SK-N-SH treated with all-trans-retinoic acid at 6 μM for 48 hours (cell line): ENCODE data around the gene AJUBA.

ENCODE experiments used
- ATAC-seq: fragments of 200-7000 bp; cut with Tn5 transposase; 3 replicates; pipeline ENCODE4 v1.9.1; 2020; ENCODE audit warnings: mild to moderate bottlenecking, moderate library complexity
- BACH2 ChIP-seq: fragments of 250-450 bp; sonication (Bioruptor Pico); IDR thresholded peaks from 2 replicates; pipeline ENCODE4 v1.9.0; 2021; ENCODE audit warnings: mild to moderate bottlenecking, borderline replicate concordance
- ESRRG ChIP-seq: fragments of 250-450 bp; sonication (Bioruptor Pico); IDR thresholded peaks from 2 replicates; pipeline ENCODE4 v1.6.1; 2021; ENCODE audit warnings: mild to moderate bottlenecking
- GLIS3 ChIP-seq: fragments of 250-450 bp; sonication (Bioruptor Pico); IDR thresholded peaks from 2 replicates; pipeline ENCODE4 v1.5.0; 2020; ENCODE audit warnings: mild to moderate bottlenecking, moderate library complexity
- ISL1 ChIP-seq: fragments of 250-450 bp; sonication (Bioruptor Pico); IDR thresholded peaks from 2 replicates; pipeline ENCODE4 v2.1.2; 2022; ENCODE audit warnings: mild to moderate bottlenecking, moderate library complexity
- OSR1 ChIP-seq: fragments of 250-450 bp; sonication (Bioruptor Pico); IDR thresholded peaks from 2 replicates; pipeline ENCODE4 v1.8.0; 2022; ENCODE audit warnings: moderate library complexity, mild to moderate bottlenecking, inconsistent platforms
- PPARA ChIP-seq: fragments of 250-450 bp; sonication (Bioruptor Pico); IDR thresholded peaks from 2 replicates; pipeline ENCODE4 v1.5.0; 2020; ENCODE audit warnings: mild to moderate bottlenecking, borderline replicate concordance
- RARB ChIP-seq: fragments of 250-450 bp; sonication (Bioruptor Pico); IDR thresholded peaks from 2 replicates; pipeline ENCODE4 v1.8.0; 2021; ENCODE audit warnings: mild to moderate bottlenecking, moderate library complexity
- TCF4 ChIP-seq: fragments of 250-450 bp; sonication (Bioruptor Pico); IDR thresholded peaks from 2 replicates; pipeline ENCODE4 v1.8.0; 2021; ENCODE audit warnings: mild to moderate bottlenecking, moderate library complexity, borderline replicate concordance
- ZC3H10 ChIP-seq: fragments of 250-450 bp; sonication (Bioruptor Pico); IDR thresholded peaks from 2 replicates; pipeline ENCODE4 v1.5.1; 2021; ENCODE audit warnings: mild to moderate bottlenecking, moderate library complexity
- ZNF70 ChIP-seq: fragments of 450-650 bp; formaldehyde crosslinking; IDR thresholded peaks from 2 replicates; pipeline ENCODE4 v1.5.0; 2020; ENCODE audit warnings: mild to moderate bottlenecking, moderate library complexity
- ZNF8 ChIP-seq: fragments of 450-650 bp; formaldehyde crosslinking; IDR thresholded peaks from 2 replicates; pipeline ENCODE4 v1.5.0; 2020; ENCODE audit warnings: mild to moderate bottlenecking, moderate library complexity
- TF ChIP-seq, protein P1 (sequence below): fragments of 250-450 bp; sonication (Bioruptor Pico); IDR thresholded peaks from 2 replicates; pipeline ENCODE4 v1.5.1; 2020; ENCODE audit warnings: low read depth, mild to moderate bottlenecking, moderate library complexity
- TF ChIP-seq, protein P2 (sequence below): fragments of 250-450 bp; sonication (Bioruptor Pico); IDR thresholded peaks from 2 replicates; pipeline ENCODE4 v1.5.1; 2021; ENCODE audit warnings: mild to moderate bottlenecking, moderate library complexity
- TF ChIP-seq, protein P3 (sequence below): fragments of 250-450 bp; sonication (Bioruptor Pico); IDR thresholded peaks from 2 replicates; pipeline ENCODE4 v1.5.0; 2020; ENCODE audit warnings: mild to moderate bottlenecking, moderate library complexity
- TF ChIP-seq, protein P4 (sequence below): fragments of 250-450 bp; sonication (Bioruptor Pico); IDR thresholded peaks from 2 replicates; pipeline ENCODE4 v1.8.0; 2020; ENCODE audit warnings: mild to moderate bottlenecking, moderate library complexity, borderline replicate concordance
- TF ChIP-seq, protein P5 (sequence below): fragments of 250-450 bp; sonication (Bioruptor Pico); IDR thresholded peaks from 2 replicates; pipeline ENCODE4 v1.8.0; 2021; ENCODE audit warnings: low read depth, mild to moderate bottlenecking, moderate library complexity, borderline replicate concordance

The AJUBA gene

DNA sequence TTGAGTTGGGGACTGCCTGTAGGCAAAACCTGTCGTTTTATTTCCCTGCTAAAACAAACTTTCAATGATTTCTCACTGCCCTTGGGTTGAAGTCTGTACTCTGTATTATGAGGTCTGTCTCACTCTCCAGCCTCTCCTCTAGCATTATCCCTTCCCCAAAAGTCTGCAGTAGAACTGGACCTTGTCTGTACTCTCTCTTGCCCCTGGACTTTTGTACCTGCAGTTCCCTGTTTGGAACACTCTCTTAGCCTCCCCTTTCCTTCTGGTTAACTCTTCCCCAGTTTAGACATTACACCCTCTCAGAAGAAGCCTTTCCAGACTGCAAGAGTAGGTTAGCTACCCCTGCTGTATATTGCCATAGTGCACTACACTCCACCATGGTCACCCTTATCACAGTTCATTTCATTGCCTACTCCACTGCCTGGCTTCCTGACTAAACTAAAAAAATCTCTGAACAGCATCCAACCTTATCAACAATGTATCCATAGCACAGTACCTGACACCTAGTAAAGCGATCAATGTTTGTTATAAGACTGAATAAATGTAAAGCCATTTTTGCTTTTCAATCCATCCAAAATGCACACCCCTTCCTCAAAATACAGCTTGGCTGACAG lies 3.6 kb upstream of the AJUBA start (continued):
- TF ChIP-seq, protein P1, sequence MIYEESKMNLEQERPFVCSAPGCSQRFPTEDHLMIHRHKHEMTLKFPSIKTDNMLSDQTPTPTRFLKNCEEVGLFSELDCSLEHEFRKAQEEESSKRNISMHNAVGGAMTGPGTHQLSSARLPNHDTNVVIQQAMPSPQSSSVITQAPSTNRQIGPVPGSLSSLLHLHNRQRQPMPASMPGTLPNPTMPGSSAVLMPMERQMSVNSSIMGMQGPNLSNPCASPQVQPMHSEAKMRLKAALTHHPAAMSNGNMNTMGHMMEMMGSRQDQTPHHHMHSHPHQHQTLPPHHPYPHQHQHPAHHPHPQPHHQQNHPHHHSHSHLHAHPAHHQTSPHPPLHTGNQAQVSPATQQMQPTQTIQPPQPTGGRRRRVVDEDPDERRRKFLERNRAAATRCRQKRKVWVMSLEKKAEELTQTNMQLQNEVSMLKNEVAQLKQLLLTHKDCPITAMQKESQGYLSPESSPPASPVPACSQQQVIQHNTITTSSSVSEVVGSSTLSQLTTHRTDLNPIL (CRISPR knock-in tag): no peak

DNA sequence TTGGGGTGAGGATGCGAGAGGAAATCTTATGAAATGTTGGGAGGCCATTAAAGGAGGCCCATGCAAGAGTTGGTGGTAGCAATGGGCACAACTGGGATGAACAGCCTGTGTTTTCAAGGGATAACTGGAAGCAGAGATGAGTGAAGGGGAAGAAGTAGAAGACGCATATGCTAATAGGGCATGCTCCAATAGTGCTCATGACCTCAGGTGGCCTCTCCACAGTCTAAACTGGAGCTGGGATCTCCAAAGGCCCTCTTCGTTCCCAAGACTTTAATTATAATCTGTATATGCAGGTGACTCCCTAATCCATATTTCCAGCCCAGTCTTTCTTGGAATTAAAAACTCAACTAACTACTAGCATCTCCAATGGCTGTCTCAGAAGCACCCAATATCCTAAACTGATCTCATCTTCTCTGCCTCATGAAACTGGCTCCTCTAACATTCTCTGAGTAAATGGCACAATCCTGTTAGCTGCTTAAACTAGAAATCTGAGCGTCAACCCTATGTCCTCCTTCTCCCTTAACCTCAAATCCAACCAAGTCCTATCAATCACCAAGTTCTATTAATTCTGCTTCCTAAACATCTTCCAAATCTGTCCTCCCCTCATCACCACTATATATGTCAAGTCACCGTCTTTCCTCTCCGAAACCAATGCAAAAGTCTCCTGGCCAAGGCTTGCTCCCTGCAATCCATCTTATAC lies 2.8 kb upstream of the AJUBA start:
- TF ChIP-seq, protein P2, sequence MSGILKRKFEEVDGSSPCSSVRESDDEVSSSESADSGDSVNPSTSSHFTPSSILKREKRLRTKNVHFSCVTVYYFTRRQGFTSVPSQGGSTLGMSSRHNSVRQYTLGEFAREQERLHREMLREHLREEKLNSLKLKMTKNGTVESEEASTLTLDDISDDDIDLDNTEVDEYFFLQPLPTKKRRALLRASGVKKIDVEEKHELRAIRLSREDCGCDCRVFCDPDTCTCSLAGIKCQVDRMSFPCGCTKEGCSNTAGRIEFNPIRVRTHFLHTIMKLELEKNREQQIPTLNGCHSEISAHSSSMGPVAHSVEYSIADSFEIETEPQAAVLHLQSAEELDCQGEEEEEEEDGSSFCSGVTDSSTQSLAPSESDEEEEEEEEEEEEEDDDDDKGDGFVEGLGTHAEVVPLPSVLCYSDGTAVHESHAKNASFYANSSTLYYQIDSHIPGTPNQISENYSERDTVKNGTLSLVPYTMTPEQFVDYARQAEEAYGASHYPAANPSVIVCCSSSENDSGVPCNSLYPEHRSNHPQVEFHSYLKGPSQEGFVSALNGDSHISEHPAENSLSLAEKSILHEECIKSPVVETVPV (CRISPR knock-in tag): no peak
- TF ChIP-seq, protein P3, sequence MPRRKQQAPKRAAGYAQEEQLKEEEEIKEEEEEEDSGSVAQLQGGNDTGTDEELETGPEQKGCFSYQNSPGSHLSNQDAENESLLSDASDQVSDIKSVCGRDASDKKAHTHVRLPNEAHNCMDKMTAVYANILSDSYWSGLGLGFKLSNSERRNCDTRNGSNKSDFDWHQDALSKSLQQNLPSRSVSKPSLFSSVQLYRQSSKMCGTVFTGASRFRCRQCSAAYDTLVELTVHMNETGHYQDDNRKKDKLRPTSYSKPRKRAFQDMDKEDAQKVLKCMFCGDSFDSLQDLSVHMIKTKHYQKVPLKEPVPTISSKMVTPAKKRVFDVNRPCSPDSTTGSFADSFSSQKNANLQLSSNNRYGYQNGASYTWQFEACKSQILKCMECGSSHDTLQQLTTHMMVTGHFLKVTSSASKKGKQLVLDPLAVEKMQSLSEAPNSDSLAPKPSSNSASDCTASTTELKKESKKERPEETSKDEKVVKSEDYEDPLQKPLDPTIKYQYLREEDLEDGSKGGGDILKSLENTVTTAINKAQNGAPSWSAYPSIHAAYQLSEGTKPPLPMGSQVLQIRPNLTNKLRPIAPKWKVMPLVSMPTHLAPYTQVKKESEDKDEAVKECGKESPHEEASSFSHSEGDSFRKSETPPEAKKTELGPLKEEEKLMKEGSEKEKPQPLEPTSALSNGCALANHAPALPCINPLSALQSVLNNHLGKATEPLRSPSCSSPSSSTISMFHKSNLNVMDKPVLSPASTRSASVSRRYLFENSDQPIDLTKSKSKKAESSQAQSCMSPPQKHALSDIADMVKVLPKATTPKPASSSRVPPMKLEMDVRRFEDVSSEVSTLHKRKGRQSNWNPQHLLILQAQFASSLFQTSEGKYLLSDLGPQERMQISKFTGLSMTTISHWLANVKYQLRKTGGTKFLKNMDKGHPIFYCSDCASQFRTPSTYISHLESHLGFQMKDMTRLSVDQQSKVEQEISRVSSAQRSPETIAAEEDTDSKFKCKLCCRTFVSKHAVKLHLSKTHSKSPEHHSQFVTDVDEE: no peak
- TF ChIP-seq ISL1 (CRISPR knock-in tag) (no peak), GLIS3 (CRISPR knock-in tag) (no peak)
- TF ChIP-seq, protein P4, sequence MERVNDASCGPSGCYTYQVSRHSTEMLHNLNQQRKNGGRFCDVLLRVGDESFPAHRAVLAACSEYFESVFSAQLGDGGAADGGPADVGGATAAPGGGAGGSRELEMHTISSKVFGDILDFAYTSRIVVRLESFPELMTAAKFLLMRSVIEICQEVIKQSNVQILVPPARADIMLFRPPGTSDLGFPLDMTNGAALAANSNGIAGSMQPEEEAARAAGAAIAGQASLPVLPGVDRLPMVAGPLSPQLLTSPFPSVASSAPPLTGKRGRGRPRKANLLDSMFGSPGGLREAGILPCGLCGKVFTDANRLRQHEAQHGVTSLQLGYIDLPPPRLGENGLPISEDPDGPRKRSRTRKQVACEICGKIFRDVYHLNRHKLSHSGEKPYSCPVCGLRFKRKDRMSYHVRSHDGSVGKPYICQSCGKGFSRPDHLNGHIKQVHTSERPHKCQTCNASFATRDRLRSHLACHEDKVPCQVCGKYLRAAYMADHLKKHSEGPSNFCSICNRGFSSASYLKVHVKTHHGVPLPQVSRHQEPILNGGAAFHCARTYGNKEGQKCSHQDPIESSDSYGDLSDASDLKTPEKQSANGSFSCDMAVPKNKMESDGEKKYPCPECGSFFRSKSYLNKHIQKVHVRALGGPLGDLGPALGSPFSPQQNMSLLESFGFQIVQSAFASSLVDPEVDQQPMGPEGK (CRISPR knock-in tag): no peak
- ATAC-seq: no peak

DNA sequence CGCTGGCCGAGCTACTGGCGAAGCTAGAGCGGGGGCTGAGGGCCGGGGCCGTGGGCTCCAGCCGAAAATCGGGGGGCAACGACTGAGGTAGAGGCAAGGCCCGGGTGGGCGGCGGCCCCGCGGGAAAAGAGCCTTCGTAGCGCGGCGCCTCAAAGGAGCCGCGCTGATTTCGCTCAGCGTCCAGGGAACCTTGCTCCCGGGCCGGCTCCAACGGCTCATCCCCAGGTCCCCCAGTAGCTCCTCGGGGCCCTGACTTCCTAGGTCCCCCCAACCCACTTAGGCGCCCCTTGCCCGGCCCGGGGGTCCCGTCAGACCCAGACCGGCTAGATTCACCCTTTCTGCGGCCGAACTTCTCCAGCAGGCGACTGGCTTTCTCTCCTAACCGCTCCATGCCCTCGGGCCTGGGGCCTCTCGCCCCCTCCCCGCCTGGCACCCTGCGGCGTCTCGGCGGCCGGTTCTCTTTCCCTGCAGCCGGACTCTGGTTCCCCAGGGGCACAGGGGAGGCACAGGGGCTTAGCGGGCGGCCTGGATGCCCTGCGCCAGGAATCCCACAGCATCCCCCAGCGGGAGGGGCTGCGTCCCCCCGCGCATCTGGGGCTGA lies 375 bp downstream of the AJUBA start:
- TF ChIP-seq ESRRG (CRISPR knock-in tag): no peak
- TF ChIP-seq, protein P1 (CRISPR knock-in tag): no peak
- TF ChIP-seq ZC3H10 (CRISPR knock-in tag): no peak
- no peak for TF ChIP-seq ISL1 (CRISPR knock-in tag)
- no peak for TF ChIP-seq BACH2 (CRISPR knock-in tag)
- TF ChIP-seq GLIS3 (CRISPR knock-in tag): no peak
- TF ChIP-seq, protein P5, sequence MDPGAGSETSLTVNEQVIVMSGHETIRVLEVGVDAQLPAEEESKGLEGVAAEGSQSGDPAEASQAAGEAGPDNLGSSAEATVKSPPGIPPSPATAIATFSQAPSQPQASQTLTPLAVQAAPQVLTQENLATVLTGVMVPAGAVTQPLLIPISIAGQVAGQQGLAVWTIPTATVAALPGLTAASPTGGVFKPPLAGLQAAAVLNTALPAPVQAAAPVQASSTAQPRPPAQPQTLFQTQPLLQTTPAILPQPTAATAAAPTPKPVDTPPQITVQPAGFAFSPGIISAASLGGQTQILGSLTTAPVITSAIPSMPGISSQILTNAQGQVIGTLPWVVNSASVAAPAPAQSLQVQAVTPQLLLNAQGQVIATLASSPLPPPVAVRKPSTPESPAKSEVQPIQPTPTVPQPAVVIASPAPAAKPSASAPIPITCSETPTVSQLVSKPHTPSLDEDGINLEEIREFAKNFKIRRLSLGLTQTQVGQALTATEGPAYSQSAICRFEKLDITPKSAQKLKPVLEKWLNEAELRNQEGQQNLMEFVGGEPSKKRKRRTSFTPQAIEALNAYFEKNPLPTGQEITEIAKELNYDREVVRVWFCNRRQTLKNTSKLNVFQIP (CRISPR knock-in tag): no peak
- no peak for TF ChIP-seq ZNF8 (CRISPR knock-in tag)
- ATAC-seq: peak; percentile 6; the same call in 2 of the 3 replicates

DNA sequence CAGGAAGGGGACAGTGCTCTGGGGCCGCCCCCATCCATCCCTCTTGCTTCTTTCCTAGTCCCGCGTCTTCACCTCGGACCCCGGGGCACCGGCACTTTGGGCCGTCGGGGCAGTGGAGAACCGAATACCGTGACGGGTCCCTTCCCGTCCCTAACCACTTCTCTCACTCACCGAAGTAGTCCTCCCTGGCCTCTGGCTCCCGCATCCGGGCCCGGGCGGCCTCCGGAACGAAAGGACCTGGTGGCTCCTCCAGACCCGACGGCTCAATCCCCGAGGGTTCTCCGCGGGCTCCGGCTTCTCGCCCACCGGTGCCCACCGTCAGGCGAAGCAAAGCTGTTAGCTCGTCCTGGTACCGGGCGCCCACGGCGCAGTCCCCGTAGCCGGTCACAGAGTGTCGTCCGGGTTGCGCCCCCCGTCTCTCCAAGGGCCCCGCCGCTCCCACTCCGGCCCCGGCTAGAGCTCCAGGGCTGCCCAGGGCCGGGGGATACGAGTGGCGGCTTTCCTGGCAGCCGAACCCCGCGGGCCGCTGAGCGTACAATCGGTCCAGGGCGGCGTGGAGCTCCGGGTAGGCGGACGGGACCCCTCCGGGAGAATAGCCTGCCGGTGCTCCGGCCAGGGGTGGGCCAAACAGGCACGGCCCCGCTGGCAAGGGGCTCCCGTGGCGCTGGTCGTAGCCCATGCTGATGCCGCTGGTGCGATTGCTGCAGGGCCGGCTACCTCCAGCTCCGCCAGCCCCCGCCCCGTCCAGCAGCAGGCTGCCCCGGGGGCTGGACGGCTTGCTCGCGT lies 1.1 kb downstream of the AJUBA start:
- TF ChIP-seq, protein P3: no peak
- TF ChIP-seq RARB: no peak
- TF ChIP-seq ZNF8 (CRISPR knock-in tag): no peak
- TF ChIP-seq ESRRG (CRISPR knock-in tag): no peak
- TF ChIP-seq ZNF70 (CRISPR knock-in tag): no peak
- TF ChIP-seq PPARA (CRISPR knock-in tag): no peak
- TF ChIP-seq OSR1: no peak
- no peak for TF ChIP-seq TCF4
- no peak for TF ChIP-seq ISL1 (CRISPR knock-in tag)
- TF ChIP-seq GLIS3 (CRISPR knock-in tag): no peak
- TF ChIP-seq, all 23 proteins: peak for 0
- ATAC-seq: peak; percentile 26
